NCI-H460 (cell line): ENCODE data around the gene NEO1. TPM values are rescaled to one million over a fixed set of nuclear protein-coding genes. Genes with fewer than 3 reads are reported as not detected.
A peak's percentile ranks its signal among the peaks of the same experiment; 100 is the strongest.

Experiments used
- DNase-seq: peaks from one replicate; pipeline ENCODE4 v3.0.0-alpha.2; 2016; ENCODE audit warnings: low read depth; ENCODE audit errors: extremely low read depth
- total RNA-seq: library from RNA; depleted of rRNA; stranded (reverse); fragments of >200 nt; shearing (Covaris generic); gene quantifications from 2 replicates; pipeline ENCODE4 v1.2.3, GENCODE V29; 2014

NEO1 gene
- total RNA-seq, 1 experiment from 2014 or later: 8.2 TPM

- no peak for DNase-seq
Observed at GRCh38 chr15:73075160-73075859, 23.0 kb downstream of the NEO1 start.

DNA sequence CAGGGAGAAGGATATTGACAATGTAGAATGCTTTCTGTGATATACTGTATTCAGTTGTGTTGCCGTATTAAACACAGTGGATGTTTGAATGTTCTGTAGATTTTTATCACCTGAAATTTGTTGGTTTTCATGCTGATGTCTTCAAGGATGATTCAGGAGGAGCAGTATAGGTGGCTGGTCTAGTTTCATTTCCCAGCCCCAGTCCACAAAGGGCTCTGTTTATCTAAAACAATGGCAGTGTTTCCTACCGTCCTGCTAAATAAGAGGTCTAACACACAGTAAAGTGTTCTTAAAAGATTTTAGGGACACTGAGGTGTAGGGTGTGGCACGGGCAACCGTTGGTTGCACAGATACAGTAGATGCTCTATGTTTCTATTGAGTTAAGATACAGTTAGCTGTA lies 26.0 kb downstream of the NEO1 start:
- no peak for DNase-seq

DNA sequence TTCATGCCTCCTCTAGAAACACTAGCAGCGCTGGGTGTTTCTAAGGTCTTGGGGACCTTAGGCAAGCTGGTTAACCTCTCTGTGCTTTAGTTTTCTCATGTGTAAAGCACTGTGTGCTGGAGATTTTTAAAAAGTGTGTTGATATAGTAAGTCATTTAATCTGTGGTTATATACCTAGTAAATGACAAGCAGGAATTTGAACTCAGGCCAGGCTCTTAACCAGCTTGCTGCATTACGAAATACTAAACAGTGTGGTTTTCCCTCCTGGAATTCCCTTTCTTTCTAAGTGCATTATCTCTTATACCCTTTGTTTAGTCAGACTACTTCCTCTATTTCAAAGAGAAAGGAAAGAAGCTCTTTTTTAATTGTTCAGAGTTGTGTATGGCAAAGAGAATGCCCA lies 26.5 kb downstream of the NEO1 start:
- no peak for DNase-seq

DNA sequence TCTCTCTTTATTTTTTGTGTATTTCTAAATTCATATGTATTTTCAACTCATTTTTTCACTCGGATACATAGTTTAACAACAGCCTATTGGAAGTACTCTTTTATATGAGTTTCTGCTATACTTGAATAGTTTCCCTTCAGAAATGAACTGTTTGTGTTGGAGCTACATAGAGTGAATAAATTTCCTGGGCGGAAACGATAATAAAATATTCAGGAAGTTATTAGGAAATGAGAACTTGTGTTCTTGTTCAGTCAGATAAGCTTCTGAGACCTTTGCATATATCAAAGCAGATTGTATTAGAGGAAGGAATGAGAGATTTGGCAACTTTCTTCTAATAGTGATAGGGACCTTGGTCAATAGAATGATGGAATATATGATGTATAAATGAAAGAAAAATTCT lies 27.3 kb downstream of the NEO1 start:
- no peak for DNase-seq

- peak; percentile 44 for DNase-seq
Observed at GRCh38 chr15:73081321-73081958, 29.2 kb downstream of the NEO1 start.

- DNase-seq: no peak
Observed at GRCh38 chr15:73082812-73083211, 30.5 kb downstream of the NEO1 start.

DNA sequence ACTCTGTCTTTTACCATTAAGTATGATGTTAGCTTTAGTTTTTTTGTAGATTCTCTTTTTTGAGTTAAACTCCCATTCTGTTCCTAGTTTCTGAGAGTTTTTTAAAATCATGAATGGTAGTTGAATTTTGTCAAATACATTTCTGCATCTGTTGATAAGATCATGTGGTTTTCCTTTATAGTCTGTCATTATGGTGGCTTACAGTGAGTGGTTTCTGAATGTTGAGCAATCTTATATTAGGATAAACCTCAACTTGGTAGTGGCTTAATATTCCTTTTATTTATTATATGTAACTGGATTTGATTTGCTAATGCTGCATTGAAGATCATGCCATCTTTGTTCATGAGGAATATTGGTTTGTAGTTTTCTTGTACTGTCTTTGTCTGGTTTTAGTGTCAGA lies 34.8 kb downstream of the NEO1 start:
- DNase-seq: no peak

DNA sequence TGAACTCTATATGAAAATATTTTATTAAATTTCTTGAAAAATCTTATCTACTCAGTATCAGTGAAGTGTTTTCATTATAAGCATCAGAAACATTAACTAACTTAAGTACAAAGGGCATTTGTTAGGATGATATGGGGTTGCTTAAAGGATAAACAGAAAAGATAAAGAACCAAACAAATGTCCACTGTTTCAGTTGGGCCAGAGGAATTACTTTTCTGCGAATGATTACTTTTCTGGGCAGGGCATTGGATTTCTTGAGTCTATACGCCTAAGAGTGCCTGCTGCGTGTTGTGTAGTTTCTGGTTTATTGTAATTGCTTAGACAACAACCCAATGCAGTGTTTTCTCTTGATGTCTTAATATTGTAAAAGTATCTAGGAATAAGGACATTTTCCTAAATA lies 52.8 kb downstream of the NEO1 start:
- DNase-seq: no peak

GRCh38 chr15:73108676-73109075 lies 56.4 kb downstream of the NEO1 start:
- no peak for DNase-seq

- DNase-seq: no peak
Observed at GRCh38 chr15:73109765-73110164, 57.5 kb downstream of the NEO1 start.

GRCh38 chr15:73110201-73110600 lies 57.9 kb downstream of the NEO1 start:
- no peak for DNase-seq

DNA sequence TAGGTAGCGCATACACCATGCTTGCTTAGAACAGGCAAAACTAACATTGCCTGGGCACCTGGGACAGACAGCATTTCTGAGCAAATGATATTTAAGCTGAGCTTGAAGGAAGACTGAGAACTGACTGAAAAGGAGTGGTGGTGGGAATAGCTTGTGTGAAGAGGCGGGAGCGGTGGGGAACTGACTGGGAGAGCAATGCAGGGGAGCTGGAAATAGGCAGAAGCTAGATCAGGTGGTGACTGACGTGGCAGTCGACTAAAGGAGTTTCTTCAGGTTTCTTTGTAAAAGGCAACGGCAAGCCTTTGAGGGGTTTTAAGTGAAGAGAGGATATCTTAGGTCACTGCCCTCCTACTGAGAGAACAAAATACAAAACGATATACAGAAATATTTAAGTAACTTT lies 61.8 kb downstream of the NEO1 start:
- no peak for DNase-seq

DNA sequence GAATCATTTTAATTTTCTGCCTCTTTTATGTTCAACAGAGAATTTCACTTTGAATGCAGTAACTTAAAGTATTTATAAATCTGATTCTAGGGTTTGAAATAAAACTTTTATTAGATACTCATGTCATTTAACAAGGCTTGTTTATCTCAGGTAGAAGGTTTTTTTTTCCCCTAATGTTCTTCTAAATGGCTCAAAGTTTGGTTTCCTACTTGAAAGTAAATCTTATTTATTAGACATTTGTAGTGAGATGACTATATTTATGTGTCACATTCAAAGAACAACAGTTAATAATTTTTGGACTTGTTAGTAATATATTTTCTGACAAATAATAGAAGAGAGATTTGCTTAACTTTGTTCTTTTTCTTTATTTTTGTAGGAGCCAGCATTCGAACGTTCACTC lies 63.9 kb downstream of the NEO1 start:
- DNase-seq: no peak

DNA sequence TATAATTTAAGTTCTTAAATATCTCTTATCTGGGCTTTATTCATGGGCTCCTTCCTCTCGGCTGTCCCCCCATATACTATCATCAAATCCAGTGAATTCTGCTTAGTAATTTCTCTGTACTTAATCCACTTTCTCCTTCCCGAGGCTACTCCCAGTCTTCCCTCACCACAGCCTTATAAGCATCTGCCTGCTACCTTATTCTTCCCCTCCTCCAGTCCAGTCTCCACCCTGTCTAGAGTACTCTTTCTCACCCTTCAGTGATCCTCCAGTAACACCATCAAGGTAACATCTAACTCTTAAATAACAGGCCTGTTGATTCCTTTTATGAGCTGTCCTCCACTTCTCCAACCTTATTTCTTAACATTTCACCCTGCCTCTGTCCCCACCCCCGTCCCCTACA lies 65.8 kb downstream of the NEO1 start:
- no peak for DNase-seq

- DNase-seq: no peak
Observed at GRCh38 chr15:73119478-73119877, 67.2 kb downstream of the NEO1 start.

DNA sequence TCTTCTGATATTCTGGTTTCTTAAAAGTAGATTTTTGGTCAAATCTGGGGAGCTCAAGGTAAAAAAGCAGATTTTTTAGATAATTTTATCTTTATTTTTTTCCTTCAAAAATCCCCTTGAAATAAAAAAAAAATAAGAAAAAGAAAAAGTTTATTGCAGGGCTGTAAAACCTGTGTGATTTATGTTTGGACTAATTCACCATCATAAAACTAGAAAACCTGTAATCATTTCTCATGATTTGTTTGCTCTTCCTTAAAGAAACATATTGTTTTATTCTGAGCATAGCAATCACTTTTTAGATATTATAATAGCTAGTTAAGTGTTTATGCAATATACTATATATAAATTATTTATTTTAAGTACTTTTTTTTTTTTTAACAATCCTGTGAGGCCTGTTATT lies 68.0 kb downstream of the NEO1 start:
- no peak for DNase-seq

DNA sequence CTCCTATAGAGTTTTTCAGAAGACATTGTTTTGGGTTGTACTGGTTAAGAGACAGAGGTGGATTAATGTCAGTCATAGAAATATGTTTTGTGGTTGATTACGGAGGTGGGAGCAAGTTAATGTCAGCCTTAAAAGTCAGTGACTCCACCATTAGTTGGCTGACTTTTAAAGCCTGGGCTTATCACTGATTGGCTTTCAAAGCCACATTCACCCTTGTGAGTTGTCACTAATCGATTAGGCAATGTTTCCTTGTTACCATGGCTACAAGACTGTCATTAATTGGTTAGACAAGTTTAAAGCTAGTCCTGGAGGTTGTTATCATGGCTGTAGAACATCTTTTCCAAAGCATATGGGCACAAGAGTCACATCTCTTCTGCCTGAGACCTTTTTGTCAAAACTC lies 73.0 kb downstream of the NEO1 start:
- no peak for DNase-seq

- DNase-seq: peak; percentile 38
Observed at GRCh38 chr15:73127302-73127936, 75.2 kb downstream of the NEO1 start.

DNA sequence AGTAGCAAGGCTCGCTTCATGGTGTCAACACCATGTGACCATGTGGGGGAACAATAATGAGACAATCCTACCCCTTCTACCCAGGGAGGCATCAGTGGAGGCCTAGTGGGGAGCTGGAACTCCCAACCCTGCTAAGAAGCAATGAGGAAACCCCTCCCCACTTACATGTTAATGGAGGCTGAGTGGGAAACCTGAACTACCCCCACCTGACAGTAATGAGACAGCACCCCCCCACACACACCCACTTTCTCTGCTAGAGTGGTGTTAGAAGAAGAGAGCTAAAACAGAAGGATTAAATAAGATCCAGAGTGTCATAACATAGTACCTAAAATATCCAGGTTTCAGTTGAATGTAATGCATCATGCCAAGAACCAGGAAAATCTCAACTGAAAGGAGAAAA lies 78.6 kb downstream of the NEO1 start:
- DNase-seq: no peak

GRCh38 chr15:73134196-73134595 lies 81.9 kb downstream of the NEO1 start:
- no peak for DNase-seq

DNA sequence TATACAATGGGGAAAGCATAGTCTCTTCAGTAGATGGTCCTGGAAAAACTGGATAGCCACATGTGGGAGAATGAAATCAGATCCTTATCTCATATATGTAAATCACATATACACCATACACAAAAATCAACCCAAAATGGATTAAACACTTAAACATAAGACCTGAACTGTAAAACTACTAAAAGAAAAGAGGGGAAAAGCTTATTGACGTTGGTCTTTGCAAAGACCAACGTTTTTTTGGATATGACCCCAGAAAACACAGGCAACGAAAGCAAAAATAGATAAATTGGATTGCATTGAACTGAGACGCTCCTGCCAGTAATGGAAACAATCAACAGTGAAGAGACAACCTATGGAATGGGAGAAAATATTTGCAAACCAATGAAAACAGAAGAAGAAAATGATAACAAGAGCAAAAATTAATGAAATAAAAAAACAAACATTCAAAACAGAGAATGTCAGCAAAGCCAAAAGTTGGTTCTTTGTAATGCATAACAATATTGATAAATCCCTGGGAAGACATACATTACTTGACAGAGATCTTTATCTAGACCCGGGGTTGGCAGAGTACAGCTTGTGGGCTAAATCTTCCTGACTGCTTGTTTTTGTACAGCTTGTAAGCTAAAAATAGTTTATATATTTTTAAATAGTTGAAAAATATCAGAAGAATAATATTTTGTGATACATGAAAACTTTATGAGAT lies 86.9 kb downstream of the NEO1 start:
- DNase-seq: no peak
